ENCODE results near the gene NATD1.

NATD1 gene

GRCh38 chr17:21289175-21289901 is 36.1 kb upstream of the NATD1 start:
- no peak for DNase-seq

DNA sequence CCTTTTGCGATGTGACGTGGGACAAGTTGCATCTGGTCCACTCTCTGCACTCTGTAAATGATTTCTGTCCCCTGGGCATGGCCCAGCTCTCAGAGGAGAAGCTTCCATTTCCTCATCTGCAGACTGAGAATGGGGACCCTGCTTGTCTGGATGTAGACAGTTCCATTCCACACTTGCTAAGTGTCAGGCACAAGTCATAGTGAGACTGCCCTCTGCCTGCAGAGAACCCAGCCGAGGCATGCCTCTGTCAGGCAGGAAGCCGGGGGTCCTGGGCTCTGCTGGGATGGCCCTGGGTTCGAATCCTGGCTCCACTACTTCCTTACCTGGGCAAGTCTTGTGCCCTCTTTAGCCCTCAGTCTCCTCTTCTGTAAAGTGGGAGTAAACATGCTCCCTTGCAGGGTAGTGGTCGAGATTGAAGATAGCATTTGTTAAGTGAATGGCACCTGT is 35.4 kb upstream of the NATD1 start:
- no peak for DNase-seq

DNA sequence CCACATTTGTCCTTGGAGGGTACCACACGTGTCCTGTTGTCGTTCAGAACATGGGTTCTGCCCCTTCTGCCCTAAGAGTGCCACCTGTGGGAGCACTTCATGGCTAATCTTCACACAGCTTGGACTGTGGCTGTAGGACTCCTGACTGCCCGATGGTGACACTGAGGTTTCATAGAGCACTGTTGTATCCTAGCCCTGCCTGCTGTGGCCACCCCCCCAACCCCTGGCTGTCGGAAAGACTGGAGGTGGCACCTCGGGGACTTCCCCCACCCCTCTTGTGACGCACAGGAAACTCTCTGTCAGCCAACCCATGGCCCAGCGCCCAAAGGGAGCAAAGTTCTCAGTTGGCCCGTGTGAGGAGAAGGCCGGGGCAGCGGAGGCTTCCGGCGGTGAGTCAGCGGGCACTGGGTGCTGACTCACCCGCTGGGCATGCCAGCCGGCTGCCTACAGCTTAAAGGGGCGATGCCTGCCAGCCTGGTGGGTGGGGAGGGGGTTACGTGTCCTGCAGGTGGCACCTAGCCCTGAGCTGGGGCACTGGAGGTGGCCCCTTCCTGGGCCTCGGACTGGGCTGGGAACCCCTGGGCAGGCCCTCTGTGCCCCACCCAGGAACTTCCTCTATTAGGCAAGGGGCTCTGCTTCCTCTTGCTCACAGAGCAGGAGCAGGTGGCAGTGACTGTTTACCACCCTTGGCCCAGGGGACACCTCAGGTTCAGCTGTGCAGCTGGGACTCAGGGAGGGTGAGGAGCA is 34.7 kb upstream of the NATD1 start:
- peak; percentile 90 to 98 for DNase-seq

DNA sequence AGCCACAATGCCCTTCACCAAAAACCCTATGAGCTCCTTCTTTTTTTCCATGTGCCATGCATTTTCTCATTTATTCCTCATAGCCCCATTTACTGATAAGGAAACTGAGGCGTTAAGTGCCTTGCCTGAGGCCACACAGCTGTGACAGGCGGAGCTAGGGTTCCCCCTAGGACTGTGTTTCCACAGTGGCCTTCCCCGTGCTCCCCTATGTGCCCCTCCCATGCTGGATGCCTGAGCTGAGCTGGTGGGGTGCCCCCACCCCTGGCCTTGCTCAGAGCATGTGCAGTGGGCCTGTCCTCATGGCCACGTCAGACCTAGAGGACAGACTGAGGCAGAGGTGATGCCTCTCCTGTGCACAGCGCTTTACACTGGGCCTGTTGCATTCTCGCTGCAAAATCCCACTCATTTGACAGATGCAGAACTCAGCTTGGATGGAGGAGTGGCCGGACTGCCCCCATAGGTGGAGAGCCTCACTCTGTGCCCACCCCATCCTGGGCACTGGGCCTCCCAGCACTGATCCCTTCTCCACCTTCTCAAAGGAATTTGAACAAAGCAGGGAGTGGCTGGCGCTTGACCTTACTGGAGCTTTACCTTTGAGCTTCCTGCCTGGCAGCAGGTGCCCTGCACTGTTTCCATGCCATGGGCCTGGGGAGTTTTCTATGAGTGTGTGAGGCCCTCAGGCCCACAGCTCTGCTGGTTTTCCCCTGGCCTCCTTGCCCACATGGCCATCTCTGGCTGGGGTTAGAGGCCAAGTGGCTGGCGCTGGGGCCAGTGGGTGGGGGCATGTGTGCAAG is 33.9 kb upstream of the NATD1 start:
- no peak for DNase-seq

DNA sequence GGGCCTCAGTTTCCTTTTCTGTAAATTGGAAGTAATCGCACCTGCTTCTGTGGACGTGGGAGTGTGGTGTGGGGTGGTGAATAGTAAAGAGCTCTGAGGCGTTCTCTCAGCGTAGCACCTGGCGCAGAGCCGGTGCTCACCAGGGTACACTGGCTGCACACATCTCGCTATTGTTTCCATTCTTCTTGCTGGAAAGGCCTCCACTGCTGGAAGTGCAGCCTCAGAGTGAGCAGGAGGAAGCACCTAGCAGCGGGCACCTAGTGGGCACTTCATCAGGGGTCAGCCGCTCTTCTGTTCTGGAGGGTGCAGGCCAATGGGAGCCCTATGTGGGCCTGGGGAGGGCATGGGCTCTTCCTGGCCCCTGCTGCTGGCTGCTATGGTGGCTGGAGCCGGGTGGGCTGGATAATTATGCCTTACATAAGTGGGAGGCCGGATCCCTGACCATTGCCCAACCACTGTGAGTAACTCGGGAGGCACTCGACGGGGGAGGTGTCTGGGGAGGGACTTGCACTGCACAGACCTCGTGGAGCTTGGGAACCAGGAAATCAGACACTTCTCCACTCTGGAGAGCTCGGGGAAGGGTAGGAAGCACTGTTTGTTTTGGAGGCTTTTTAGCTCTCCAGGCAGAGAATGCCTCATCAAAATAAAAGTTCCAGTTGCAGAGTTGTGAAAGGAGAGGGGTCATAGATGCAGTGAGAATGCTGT is 33.0 kb upstream of the NATD1 start:
- DNase-seq: peak in 1 of 2 donors; percentile 47

- no peak for DNase-seq
Measured at GRCh38 chr17:21285164-21286065, 32.2 kb upstream of the NATD1 start.

GRCh38 chr17:21284319-21285163 is 31.3 kb upstream of the NATD1 start, which contains the start of gene MAP2K3:
Gene MAP2K3 (plus strand): TSS chr17:21284711. CDS start chr17:21284921, 210 bp downstream.
- peak; percentile 90 to 96 for DNase-seq

DNA sequence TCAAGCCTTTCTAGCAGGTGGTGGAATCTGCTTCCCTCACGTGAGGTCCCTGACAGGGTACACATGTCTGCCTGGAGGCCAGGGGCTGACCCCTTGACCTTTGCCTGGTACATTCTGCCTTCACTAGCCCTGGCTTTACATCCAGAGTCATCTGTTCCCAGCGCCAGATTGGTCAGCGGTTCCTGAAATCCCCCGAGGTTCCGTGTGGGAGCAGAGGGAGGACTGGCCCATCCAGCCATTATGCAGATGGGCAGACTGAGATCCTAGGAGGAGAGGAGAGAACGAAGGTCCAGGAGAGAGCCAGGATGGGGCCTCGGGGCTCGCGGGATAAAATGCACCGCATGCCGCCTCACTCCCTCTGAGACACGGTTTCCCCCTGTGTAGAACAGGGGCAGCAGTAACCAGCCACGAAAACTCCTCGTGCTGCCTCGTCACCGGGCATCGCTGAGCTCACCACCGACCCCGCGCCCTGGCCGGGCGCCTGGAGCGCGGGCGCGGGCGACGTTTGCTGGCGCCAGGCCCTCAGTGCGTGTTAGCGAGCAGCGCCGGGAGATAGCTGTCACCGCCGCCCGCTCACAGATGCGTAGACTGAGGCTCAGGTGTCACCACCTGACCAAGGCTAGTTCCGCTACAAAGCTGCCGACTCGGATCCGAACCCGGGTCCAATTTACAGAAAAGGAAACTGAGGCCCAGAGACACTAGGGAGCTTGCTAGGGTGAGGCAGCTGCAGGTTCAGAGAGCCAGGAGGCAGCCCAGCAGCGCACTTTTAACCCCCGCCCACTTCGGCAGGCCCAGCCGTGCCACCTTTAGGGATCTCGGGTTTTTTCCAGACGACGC is 30.5 kb upstream of the NATD1 start:
- DNase-seq: no peak

- no peak for DNase-seq
Measured at GRCh38 chr17:21282850-21283249, 29.6 kb upstream of the NATD1 start.

GRCh38 chr17:21282231-21282630 is 29.0 kb upstream of the NATD1 start:
- DNase-seq: no peak

DNA sequence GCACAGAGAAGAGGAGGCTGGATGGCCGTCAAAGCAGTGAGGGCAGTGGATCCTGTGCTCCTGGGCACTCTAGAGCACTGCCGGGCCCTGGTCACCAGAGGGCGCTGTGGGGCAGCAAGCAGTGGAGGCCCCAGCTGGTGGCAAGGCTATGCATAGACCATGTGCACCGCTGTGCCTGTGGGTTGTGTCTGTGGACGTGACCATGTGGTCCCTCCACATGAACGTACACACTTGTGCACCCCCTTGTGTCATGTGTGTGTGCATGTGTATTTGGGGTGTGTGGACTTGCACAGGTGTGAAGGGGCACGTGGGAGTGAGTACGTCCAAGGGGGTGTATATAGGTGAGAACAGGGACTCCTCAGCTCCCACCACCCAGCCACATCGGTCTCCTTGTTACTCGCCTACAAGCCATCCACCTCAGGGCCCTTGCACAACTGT is 26.9 kb upstream of the NATD1 start:
- DNase-seq: peak; percentile 56 to 70

DNA sequence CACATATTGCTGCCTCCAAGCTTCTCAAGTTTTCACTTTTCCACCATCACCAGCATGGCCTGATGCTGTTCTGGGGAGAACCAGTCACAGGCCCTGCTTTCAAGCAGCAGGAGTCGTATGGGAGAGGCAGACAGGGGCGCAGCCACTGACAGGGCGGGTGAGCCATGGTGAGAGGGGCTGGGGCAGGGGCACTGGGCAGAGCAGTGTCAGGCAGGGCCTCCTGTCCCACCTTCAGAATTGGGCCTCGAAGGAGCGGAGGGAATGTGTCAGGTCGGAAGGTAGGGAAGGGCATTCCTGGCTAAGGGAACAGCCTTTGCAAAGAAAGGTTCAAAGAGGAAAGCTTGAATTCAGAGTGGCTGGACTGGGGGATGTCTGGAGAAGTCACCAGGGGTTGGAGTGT is 26.4 kb upstream of the NATD1 start:
- DNase-seq: no peak

DNA sequence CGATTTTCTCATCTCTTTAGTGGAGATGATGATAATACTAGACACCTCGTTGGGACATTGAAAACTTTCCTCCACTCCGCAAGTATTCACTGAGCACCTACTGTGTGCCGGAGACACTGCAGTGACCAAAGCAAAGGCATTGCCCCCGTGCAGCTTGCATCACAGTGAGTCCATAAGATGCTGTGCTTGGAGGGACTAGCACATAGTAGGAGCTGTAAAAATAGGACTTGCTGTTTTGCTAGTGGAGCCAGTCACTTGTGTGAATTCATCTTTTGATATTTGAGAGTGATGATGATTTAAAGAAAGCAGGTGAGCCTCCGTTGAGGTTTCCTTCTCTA is 26.0 kb upstream of the NATD1 start:
- DNase-seq: no peak

GRCh38 chr17:21278450-21279197 is 25.4 kb upstream of the NATD1 start:
- no peak for DNase-seq

DNA sequence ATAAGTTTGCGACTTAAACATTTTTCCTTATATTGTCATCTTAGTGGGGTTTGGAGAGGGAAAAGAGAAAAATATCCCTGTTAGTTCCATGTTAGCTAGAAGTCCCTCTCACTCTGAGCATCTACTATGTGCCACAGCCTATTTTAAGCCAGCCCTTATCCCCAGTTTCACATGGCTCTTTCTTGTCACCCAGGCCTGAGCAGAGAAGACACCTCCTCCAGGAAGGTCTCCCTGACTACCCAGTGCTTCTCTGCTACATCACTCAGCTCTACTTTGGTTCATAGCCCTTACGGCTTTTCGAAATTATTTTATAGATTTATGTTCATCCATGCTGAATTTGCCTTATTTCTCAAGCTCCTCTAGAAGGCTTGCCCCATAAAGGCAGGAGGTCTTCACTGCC is 24.1 kb upstream of the NATD1 start:
- DNase-seq: no peak

DNA sequence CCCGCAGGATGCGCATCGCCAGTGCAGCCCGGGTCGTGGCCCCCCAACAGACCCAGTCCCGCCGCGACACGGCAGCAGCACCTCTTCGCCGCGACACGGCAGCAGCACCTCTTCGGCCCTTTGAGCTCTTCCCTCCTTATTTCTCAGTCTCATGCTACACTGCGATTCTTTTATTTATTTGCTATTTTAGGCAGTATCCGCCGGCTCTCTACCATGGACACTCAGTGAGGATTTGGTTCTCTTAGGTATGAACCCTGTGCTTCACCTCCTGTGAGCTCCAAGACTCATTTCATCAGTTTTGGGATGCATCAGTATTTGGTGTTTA is 23.0 kb upstream of the NATD1 start:
- no peak for DNase-seq

GRCh38 chr17:21275579-21276263 is 22.5 kb upstream of the NATD1 start:
- peak; percentile 61 to 84 for DNase-seq

GRCh38 chr17:21275047-21275578 is 21.9 kb upstream of the NATD1 start:
- no peak for DNase-seq
